ENCODE results near the gene SRPRA. TPM values are rescaled to one million over a fixed set of nuclear protein-coding genes. Genes with fewer than 3 reads are reported as not detected.
A peak's percentile ranks its signal among the peaks of the same experiment; 100 is the strongest.
"Not testable (repeated sequence)": the region's sequence is repeated elsewhere in the genome, so short reads cannot be mapped to it uniquely, and the experiment has no call there.

SRPRA gene
- total RNA-seq, 1 donor from 2014 or later: 54.8 TPM

GRCh38 chr11:126256216-126256615 is 12.5 kb downstream of the SRPRA start:
- no peak for TF ChIP-seq CTCF (IDR thresholded peaks at IDR 0.05; ENCODE audit: unreplicated experiment)
- Mint-ChIP-seq H3K9me3 (ENCODE audit: unreplicated experiment) (no peaks in the 10 kb centered on the region), H3K36me3 (ENCODE audit: low read depth, unreplicated experiment) (peaks cover 23% of the 10 kb centered on the region), H3K27me3 (ENCODE audit: unreplicated experiment) (no peaks in the 10 kb centered on the region), H3K4me3 (ENCODE audit: unreplicated experiment) (no peak overlapping the region), H3K4me1 (ENCODE audit: unreplicated experiment) (no peaks in the 10 kb centered on the region), H3K27ac (ENCODE audit: unreplicated experiment) (no peak overlapping the region)
- DNase-seq (ENCODE audit: low spot score): no peak

- H3K9me3 Mint-ChIP-seq (ENCODE audit: unreplicated experiment): not testable (repeated sequence)
- H3K36me3 Mint-ChIP-seq (ENCODE audit: low read depth, unreplicated experiment): peaks cover 24% of the 10 kb centered on the region
These were observed 13.2 kb downstream of the SRPRA start for GRCh38 chr11:126255507-126255906.

GRCh38 chr11:126254819-126255218 is 13.9 kb downstream of the SRPRA start:
- no peaks in the 10 kb centered on the region for H3K4me1 Mint-ChIP-seq (ENCODE audit: unreplicated experiment)
- TF ChIP-seq CTCF (IDR thresholded peaks at IDR 0.05; ENCODE audit: unreplicated experiment): no peak
- no peak for DNase-seq (ENCODE audit: low spot score)
- H3K4me3 Mint-ChIP-seq (ENCODE audit: unreplicated experiment): no peak overlapping the region
- no peak overlapping the region for H3K27ac Mint-ChIP-seq (ENCODE audit: unreplicated experiment)
- no peaks in the 10 kb centered on the region for H3K9me3 Mint-ChIP-seq (ENCODE audit: unreplicated experiment)
- no peaks in the 10 kb centered on the region for H3K27me3 Mint-ChIP-seq (ENCODE audit: unreplicated experiment)
- H3K36me3 Mint-ChIP-seq (ENCODE audit: low read depth, unreplicated experiment): peaks cover 24% of the 10 kb centered on the region

More at GRCh38 chr11:126255507-126255906, 13.2 kb downstream of the SRPRA start:
- DNase-seq (ENCODE audit: low spot score); H3K4me3 Mint-ChIP-seq (ENCODE audit: unreplicated experiment); H3K27ac Mint-ChIP-seq (ENCODE audit: unreplicated experiment); H3K27me3 Mint-ChIP-seq (ENCODE audit: unreplicated experiment); H3K4me1 Mint-ChIP-seq (ENCODE audit: unreplicated experiment): not testable (repeated sequence)

- H3K36me3 Mint-ChIP-seq (ENCODE audit: low read depth, unreplicated experiment): peaks cover 22% of the 10 kb centered on the region
- DNase-seq (ENCODE audit: low spot score): no peak
- H3K27ac Mint-ChIP-seq (ENCODE audit: unreplicated experiment): no peak overlapping the region
- H3K4me1 Mint-ChIP-seq (ENCODE audit: unreplicated experiment): no peaks in the 10 kb centered on the region
- no peaks in the 10 kb centered on the region for H3K9me3 Mint-ChIP-seq (ENCODE audit: unreplicated experiment)
- no peaks in the 10 kb centered on the region for H3K27me3 Mint-ChIP-seq (ENCODE audit: unreplicated experiment)
- no peak overlapping the region for H3K4me3 Mint-ChIP-seq (ENCODE audit: unreplicated experiment)
- no peak for TF ChIP-seq CTCF (IDR thresholded peaks at IDR 0.05; ENCODE audit: unreplicated experiment)
These were observed 15.4 kb downstream of the SRPRA start for GRCh38 chr11:126253265-126253664.

GRCh38 chr11:126246636-126247035 is 22.1 kb downstream of the SRPRA start:
- Mint-ChIP-seq H3K36me3 (ENCODE audit: low read depth, unreplicated experiment) (peaks cover 18% of the 10 kb centered on the region), H3K9me3 (ENCODE audit: unreplicated experiment) (no peaks in the 10 kb centered on the region), H3K27ac (ENCODE audit: unreplicated experiment) (peak overlapping the region; percentile 91), H3K4me3 (ENCODE audit: unreplicated experiment) (no peak overlapping the region), H3K27me3 (ENCODE audit: unreplicated experiment) (peaks cover 4% of the 10 kb centered on the region), H3K4me1 (ENCODE audit: unreplicated experiment) (peaks cover 11% of the 10 kb centered on the region)
- TF ChIP-seq CTCF (IDR thresholded peaks at IDR 0.05; ENCODE audit: unreplicated experiment): no peak
- no peak for DNase-seq (ENCODE audit: low spot score)

GRCh38 chr11:126233391-126233790 is 35.3 kb downstream of the SRPRA start:
- no peak for TF ChIP-seq CTCF (IDR thresholded peaks at IDR 0.05; ENCODE audit: unreplicated experiment)
- Mint-ChIP-seq H3K4me3 (ENCODE audit: unreplicated experiment) (no peak overlapping the region), H3K4me1 (ENCODE audit: unreplicated experiment) (peaks cover 4% of the 10 kb centered on the region), H3K27me3 (ENCODE audit: unreplicated experiment) (peaks cover 1% of the 10 kb centered on the region), H3K36me3 (ENCODE audit: low read depth, unreplicated experiment) (peaks cover 8% of the 10 kb centered on the region), H3K27ac (ENCODE audit: unreplicated experiment) (no peak overlapping the region), H3K9me3 (ENCODE audit: unreplicated experiment) (no peaks in the 10 kb centered on the region)
- DNase-seq (ENCODE audit: low spot score): no peak
